ENCODE measurements around the gene CES2. TPM values are rescaled to one million over a fixed set of nuclear protein-coding genes. Genes with fewer than 3 reads are reported as not detected.
A peak's percentile ranks its signal among the peaks of the same experiment; 100 is the strongest.

The CES2 gene
- total RNA-seq, 1 experiment from 2014 or later: 45.5 TPM

- TF ChIP-seq CTCF (IDR thresholded peaks at IDR 0.05; ENCODE audit: insufficient read depth in 1 of 2, low read depth in 1 of 2, low read length in 1 of 2, severe bottlenecking in 1 of 2, unreplicated experiment in 1 of 2): no peak
- Mint-ChIP-seq H3K4me1 (ENCODE audit: low read depth, unreplicated experiment) (peaks cover 18% of the 10 kb centered on the region), H3K27ac (ENCODE audit: unreplicated experiment) (peak overlapping the region; percentile 43), H3K27me3 (ENCODE audit: insufficient read depth, unreplicated experiment) (no peaks in the 10 kb centered on the region), H3K36me3 (ENCODE audit: insufficient read depth, unreplicated experiment) (peaks cover 53% of the 10 kb centered on the region), H3K9me3 (ENCODE audit: unreplicated experiment) (no peaks in the 10 kb centered on the region), H3K4me3 (ENCODE audit: unreplicated experiment) (no peak overlapping the region)
- POLR2A ChIA-PET: no interaction called here
- H3K4me3 ChIP-seq (ENCODE audit: low read depth, low read length): no peak overlapping the region
- no peak for DNase-seq
- no peaks in the 10 kb centered on the region for H3K27me3 ChIP-seq (replicated peaks; ENCODE audit: control insufficient read depth, insufficient read depth, low read length)
- CTCF ChIA-PET: interaction anchor here (0.7 to 1.7 kb wide), 2 partner anchors 9 to 14 kb away, joined by 3 to 5 read pairs; no protein-coding TSS in a partner anchor
- peaks cover 21% of the 10 kb centered on the region for H3K4me1 ChIP-seq
- peaks cover 5% of the 10 kb centered on the region for H3K36me3 ChIP-seq (ENCODE audit: control insufficient read depth, insufficient read depth, low read length)
- BruUV-seq (replicated peaks): no TSS peak
- no peaks in the 10 kb centered on the region for H3K9me3 ChIP-seq
- intact Hi-C loops (cut with micrococcal nuclease; ENCODE audit: unreplicated experiment): no loop called here
Measured at GRCh38 chr16:66886914-66887313, 48.4 kb upstream of the CES2 start.

DNA sequence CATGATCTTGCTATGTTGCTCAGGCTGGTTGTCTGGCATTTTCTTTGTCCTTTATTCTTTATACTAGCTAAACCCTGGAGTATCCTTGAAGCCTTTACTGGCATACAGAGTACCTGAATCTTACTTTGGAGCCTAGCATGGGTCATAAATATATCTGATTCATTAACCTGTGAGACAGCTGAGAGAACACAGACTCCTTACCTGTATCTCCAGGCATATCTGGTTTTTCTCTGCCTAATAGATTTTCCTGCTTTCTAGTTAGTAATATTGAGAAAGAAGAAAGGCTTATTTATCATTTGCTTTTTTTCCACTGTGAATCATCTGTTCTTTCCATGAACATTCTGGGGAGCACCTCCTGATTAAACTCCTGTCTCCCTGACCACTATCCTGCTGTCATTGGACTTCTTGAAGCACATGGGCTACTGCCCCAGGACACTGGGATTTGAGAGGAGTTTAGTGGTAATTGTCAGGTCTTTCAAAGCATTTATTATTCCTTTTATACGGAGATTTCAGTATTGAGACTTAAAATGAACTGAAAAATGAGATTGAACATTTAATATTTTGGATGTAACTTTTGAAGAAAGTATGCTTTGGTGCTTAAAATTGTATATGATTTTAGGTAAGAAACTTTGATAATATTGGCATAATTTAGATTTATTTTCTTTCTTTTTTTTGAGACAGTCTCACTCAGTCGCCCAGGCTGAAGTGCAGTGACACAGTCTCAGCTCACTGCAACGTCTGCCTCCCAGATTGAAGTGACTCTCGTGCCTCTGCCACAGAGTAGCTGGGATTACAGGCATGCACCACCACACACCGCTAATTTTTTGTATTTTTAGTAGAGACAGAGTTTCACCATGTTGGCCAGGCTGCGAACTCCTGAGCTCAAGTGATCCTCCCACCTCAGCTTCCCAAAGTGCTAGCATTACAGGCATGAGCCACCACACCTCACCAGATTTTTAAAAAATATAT, 46.4 kb upstream of the CES2 start:
- Mint-ChIP-seq H3K4me1 (ENCODE audit: low read depth, unreplicated experiment) (peaks cover 18% of the 10 kb centered on the region), H3K9me3 (ENCODE audit: unreplicated experiment) (no peaks in the 10 kb centered on the region), H3K27me3 (ENCODE audit: insufficient read depth, unreplicated experiment) (no peaks in the 10 kb centered on the region), H3K4me3 (ENCODE audit: unreplicated experiment) (no peak overlapping the region), H3K36me3 (ENCODE audit: insufficient read depth, unreplicated experiment) (peaks cover 61% of the 10 kb centered on the region), H3K27ac (ENCODE audit: unreplicated experiment) (no peak overlapping the region)
- no peak for TF ChIP-seq CTCF (IDR thresholded peaks at IDR 0.05; ENCODE audit: insufficient read depth in 1 of 2, low read depth in 1 of 2, low read length in 1 of 2, severe bottlenecking in 1 of 2, unreplicated experiment in 1 of 2)
- intact Hi-C loops (cut with micrococcal nuclease; ENCODE audit: unreplicated experiment): no loop called here
- Histone ChIP-seq H3K36me3 (ENCODE audit: control insufficient read depth, insufficient read depth, low read length) (peaks cover 5% of the 10 kb centered on the region), H3K27me3 (replicated peaks; ENCODE audit: control insufficient read depth, insufficient read depth, low read length) (no peaks in the 10 kb centered on the region), H3K4me1 (peaks cover 20% of the 10 kb centered on the region), H3K9me3 (no peaks in the 10 kb centered on the region), H3K4me3 (ENCODE audit: low read depth, low read length) (no peak overlapping the region)
- no TSS peak for BruUV-seq (replicated peaks)
- ChIA-PET CTCF (interaction anchor here (0.6 kb wide), 1 partner anchor 21 kb away, joined by 3 read pairs; no protein-coding TSS in a partner anchor), POLR2A (no interaction called here)
- DNase-seq: no peak

DNA sequence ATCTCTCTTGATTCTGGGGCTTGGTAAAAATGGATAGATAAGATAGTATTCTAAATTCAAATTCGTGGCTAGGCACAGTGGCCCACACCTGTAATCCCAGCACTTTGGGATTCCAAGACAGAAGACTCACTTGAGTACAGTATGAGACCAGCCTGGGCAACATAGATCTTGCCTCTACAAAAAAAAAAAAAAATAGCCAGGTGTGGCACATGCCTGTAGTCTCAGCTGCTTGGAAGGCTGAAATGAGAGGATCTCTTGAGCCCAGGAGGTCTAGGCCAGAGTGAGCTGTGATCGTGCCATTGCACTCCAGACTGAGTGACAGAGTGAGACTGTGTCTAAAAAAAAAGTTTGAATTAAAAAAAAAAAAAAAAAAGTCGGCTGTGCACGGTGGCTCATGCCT, 45.7 kb upstream of the CES2 start:
- no peaks in the 10 kb centered on the region for H3K9me3 Mint-ChIP-seq (ENCODE audit: unreplicated experiment)
- Histone ChIP-seq H3K36me3 (ENCODE audit: control insufficient read depth, insufficient read depth, low read length) (peaks cover 2% of the 10 kb centered on the region), H3K9me3 (no peaks in the 10 kb centered on the region), H3K4me3 (ENCODE audit: low read depth, low read length) (no peak overlapping the region), H3K4me1 (peaks cover 20% of the 10 kb centered on the region), H3K27me3 (replicated peaks; ENCODE audit: control insufficient read depth, insufficient read depth, low read length) (no peaks in the 10 kb centered on the region)
- H3K36me3 Mint-ChIP-seq (ENCODE audit: insufficient read depth, unreplicated experiment): peaks cover 54% of the 10 kb centered on the region
- intact Hi-C loops (cut with micrococcal nuclease; ENCODE audit: unreplicated experiment): no loop called here
- peaks cover 18% of the 10 kb centered on the region for H3K4me1 Mint-ChIP-seq (ENCODE audit: low read depth, unreplicated experiment)
- no peak for DNase-seq
- CTCF ChIA-PET: interaction anchor here (1.3 kb wide), 1 partner anchor 18 kb away, joined by 4 read pairs; no protein-coding TSS in a partner anchor
- no peak overlapping the region for H3K27ac Mint-ChIP-seq (ENCODE audit: unreplicated experiment)
- no TSS peak for BruUV-seq (replicated peaks)
- no peak for TF ChIP-seq CTCF (IDR thresholded peaks at IDR 0.05; ENCODE audit: insufficient read depth in 1 of 2, low read depth in 1 of 2, low read length in 1 of 2, severe bottlenecking in 1 of 2, unreplicated experiment in 1 of 2)
- POLR2A ChIA-PET: no interaction called here
- no peaks in the 10 kb centered on the region for H3K27me3 Mint-ChIP-seq (ENCODE audit: insufficient read depth, unreplicated experiment)
- H3K4me3 Mint-ChIP-seq (ENCODE audit: unreplicated experiment): no peak overlapping the region

All from Caco-2 (cell line).